ENCODE data around the gene UBE2U.

The UBE2U gene

DNA sequence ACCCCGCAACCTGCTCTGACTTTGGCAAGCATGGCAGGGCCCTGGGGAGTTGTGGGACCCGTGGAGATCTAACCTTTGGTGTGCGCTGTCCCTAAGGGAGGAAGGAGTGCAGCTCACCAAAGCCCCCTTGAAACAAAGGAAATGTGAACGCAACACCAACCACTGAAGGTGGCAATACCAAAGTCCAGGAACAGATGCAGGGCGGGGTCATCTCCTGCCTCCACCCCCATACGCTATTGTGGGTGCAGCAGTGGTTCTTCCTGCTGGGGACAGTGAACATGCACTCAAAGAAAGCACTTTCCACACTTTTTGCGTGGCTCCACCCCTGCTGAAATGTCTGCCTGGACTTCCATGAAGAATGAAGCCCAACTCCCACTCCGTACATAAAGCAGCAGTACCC is 93.0 kb downstream of the UBE2U start:
- no peak for DNase-seq

DNA sequence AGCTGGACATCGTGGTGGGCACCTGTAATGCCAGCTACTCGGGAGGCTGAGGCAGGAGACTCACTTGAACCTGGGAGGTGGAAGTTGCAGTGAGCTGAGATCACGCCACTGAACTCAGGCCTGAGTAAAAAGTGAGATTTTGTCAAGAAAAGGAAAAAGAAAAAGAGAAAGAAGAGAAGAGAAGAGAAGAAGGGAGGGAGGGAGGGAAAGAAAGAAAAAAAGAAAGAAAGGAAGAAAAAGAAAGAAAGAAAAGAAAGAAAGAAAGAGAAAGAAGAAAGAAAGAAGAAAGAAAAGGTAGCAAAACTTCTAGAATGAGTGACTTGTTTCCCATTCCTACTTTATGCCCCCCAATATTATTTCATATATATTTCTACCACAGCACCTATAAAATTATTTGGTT is 98.8 kb downstream of the UBE2U start:
- DNase-seq: no peak

- DNase-seq: no peak
Measured at GRCh38 chr1:64302971-64303370, 99.5 kb downstream of the UBE2U start.

DNA sequence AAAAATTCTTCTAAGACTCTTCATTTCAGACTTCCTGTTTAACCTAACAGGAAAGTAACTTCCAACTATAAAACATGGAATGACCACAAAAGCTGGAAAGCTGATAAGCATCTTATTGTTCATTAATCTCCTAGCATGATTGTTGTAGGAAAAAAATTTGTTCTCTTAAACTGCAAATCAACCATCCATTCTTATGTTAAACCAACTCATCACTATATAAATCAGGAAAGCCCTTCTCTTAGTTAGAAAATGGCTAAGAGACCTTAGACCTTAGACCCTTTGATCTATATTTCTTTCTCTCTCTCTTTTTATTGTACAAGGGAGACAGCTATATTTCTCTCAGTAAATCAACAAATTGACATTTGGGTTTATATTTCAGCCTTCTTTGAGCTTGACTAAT is 101.4 kb downstream of the UBE2U start:
- no peak for DNase-seq

DNA sequence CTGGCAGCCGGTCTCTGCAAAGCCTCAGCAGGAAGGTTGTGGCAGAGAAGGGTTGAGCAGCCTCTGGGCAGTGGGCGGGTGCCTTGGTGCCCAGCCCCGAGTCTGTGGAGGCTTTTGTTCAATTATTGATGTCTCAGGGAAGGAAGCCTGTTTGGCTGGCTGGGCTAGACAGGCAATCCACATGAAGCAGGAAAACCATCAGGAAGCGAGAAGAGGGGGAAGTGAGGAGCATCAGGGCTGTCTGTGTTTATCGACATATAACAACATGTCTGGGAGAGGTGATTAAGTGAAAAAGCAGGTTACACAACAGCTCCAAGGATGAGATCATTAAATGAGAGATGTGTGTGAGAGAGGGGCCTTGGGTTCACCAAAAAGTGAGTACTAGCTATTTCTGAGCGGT is 105.4 kb downstream of the UBE2U start:
- DNase-seq: peak in 1 of 3 experiments; percentile 21

DNA sequence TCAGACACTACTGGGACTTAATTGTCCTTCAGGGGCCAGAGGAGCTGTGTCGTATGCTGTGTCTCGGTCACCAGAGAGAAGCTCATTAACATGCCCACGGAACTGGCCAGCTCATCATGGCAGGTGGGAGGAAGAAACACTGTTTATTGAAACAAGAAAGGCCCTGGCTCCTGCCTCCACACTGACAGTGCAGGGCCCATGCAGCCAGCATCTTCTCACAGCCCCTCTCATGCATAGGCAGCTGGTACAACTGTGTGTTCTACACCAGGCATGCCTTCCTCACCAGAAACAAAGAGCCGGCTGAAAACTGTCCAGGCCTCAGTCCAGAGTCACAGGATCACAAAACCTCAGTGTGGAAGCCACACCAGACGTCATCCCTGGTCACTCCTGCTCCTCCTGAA is 106.0 kb downstream of the UBE2U start:
- peak in 1 of 3 experiments; percentile 9 for DNase-seq

DNA sequence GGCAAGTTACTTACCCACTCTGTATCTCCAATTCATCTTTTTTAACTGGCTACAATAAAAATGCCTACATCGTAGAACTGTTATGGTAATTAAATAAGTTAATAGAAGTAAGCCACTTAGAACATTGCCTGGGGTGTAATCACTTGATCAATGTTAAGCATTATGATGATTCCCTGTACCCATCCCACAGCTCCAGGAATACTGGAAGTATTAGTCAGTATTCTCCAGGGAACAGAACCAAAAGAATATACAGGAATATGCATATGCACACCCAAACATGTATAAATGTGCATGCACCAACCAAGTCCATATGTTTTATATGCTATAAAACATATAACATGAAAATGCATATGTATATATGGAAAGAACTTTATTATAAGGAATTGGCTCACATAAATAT is 107.3 kb downstream of the UBE2U start:
- no peak for DNase-seq

GRCh38 chr1:64312431-64312830 is 109.0 kb downstream of the UBE2U start:
- no peak for DNase-seq

GRCh38 chr1:64315402-64315801 is 112.0 kb downstream of the UBE2U start:
- no peak for DNase-seq

All from NCI-H1417 (cell line).